Inflammatory macrophage (primary cell): ENCODE data around the gene CFAP251.
"Not testable (repeated sequence)": the region's sequence is repeated elsewhere in the genome, so short reads cannot be mapped to it uniquely, and the experiment has no call there.

ENCODE experiments used
- DNase-seq, 2 donors: peaks; one replicate each; pipeline ENCODE4 v3.0.0-alpha.2; 2020 to 2022

CFAP251 gene

DNA sequence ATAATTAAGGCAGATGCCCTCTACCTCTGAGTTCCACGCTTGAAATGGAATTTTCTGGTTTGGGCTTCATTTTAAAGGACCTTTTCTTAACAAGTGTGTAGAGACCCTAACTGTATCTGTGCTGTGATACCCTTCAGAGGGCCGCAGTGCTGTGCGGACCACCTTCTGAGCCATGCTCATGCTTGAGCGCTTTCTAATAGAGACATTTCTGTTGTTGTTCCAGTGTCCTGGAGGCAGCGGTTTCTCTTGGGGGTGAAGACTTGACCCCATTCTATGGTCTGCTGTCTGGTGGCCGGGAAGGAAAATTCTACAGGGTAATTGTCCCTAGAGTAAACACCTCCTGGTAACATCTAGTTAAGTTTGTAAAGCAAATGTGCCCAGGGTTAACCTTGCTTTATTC is 56.6 kb downstream of the CFAP251 start:
- no peak for DNase-seq

DNA sequence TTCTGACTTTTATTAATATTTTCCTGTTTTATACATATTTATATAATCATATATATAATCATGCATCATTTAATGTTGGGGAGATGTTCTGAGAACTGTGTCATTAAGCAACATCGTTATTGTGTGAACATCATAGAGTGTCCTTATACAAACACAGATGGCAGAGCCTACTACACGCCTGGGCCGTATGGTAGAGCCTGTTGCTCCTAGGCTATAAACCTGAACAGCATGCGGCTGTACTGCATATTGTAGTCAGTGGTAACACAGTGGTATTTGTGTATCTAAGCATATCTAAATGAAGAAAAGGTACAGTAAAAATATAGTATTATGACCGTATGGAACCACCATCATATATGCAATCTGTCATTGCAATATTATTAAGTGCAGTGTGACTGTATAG is 58.6 kb downstream of the CFAP251 start:
- no peak for DNase-seq

- peak; percentile 89 to 95 for DNase-seq
These were observed 61.9 kb downstream of the CFAP251 start for GRCh38 chr12:121980191-121980891.

- no peak for DNase-seq
These were observed 62.5 kb downstream of the CFAP251 start for GRCh38 chr12:121980892-121981272.

DNA sequence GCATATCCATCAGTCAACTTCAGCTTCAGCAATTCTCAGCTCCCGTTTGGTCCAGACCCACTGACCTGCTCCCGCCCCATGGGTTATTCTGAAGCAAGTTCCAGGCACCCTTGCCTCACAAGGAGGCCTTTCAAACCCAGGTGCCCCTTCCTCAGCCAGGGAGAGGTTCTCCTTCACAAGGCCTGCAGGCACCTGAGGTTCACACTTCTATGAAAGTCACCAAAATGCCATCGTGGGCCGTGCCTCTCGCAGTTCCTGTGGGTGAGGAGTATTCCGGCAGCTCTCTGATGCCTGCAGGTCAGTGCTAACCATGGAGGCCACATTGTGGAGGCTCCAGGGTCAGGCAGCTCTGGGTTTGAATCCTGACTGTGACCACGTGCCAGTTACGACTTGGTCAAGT is 63.1 kb downstream of the CFAP251 start:
- DNase-seq, result no peak

GRCh38 chr12:121982950-121983349 is 64.6 kb downstream of the CFAP251 start:
- DNase-seq, result no peak

GRCh38 chr12:121983536-121984210 is 65.3 kb downstream of the CFAP251 start:
- peak; percentile 31 to 49 for DNase-seq

DNA sequence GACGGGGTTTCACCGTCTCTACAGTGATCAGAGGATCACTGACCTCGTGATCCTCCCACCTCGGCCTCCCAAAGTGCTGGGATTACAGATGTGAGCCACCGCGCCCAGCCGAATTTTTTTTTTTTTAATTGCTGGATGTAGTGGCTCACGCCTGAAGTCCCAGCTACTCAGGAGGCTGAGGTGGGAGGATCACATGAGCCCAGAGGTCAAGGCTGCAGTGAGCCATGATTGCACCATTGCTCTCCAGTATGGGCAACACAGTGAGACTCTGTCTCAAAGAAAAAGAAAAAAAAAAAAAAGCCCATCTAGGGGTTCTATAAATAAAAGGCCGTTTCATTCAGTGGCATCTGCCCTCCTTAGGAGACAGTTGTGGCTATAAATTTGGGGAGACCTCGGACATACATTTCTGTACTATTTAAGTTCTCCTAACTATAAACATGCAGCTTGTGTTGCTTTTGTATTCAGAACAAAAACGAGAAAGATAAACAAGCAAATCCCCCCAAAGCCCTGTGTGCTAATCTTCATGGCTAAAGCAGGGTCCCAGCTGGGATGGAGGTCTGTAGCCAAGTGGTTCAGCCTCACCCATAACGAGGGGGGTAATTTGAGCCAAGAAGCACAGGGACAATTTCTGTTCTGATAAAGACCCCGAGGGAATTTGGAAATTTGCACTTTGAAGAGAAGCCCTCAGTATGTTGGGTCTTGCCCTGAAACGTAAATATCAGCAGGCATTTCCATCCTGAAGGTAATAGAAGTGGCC is 68.3 kb downstream of the CFAP251 start:
- peak in 1 of 2 donors; percentile 54 for DNase-seq

- DNase-seq, result not testable (repeated sequence)
These were observed 70.1 kb downstream of the CFAP251 start for GRCh38 chr12:121988519-121988918.

DNA sequence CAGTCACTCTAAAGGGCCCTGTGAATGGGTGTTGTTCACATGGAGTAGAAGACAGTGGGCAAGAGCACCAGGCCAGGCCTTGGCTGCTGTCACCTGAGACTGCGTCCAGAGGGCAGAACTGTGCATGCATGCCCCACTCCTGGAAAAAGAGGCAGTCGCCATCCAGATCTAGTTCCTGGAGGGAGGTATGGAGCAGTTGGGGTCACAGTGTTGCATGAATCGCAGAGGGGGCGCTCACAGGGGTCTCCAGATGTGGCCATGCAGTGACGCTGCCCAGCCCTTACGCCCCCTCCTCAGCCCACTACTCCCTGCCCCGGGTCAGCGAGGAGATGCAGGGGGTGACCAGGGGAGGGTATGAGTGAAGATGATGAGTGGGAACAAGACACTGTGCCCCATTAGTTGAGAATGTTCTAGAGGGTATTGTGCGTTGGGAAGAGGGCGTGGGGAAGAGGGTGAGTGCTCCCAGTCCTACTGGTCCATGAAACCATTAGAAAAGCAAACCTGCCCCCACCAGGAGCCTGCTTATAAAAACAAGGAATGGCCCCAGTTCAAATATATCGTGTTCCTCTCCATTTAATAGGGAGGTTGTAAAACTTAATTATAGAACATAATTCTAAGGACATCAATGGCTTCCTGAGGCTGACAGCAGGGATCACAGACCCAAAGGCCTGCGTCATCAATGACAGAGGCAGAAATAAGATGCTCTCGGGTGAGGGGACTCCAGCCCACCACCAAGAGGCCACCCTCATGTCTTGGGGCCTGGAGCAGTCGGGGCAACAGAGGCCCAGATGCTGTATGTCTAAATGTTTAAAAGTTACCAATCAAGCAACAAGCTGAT is 71.1 kb downstream of the CFAP251 start:
- DNase-seq, result no peak

DNA sequence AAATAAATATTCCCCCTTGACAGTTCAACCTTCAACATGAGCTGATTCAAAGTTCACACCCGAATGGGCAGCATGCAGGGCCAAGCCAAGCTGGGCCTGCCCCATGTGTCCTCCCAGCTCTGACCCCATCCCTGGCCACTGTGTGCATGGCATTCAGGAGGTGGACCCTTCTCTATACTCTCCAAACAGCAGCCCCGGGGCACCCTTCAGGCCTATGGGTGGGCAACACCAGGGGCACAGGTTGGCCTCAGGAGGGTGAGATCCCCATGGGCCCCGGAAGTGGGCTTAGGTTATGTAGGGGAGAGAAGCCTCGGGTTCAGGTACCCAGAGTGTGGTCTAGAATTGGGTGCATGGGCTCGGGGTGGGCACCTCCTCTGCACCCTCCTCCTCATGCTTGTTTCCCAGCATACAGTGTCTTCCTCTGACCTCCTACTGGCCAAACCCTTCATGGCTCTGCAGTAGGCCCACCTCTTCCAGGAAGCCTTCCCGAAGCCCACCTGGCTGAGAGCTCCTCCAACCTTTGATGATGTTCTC is 71.8 kb downstream of the CFAP251 start:
- no peak for DNase-seq

DNA sequence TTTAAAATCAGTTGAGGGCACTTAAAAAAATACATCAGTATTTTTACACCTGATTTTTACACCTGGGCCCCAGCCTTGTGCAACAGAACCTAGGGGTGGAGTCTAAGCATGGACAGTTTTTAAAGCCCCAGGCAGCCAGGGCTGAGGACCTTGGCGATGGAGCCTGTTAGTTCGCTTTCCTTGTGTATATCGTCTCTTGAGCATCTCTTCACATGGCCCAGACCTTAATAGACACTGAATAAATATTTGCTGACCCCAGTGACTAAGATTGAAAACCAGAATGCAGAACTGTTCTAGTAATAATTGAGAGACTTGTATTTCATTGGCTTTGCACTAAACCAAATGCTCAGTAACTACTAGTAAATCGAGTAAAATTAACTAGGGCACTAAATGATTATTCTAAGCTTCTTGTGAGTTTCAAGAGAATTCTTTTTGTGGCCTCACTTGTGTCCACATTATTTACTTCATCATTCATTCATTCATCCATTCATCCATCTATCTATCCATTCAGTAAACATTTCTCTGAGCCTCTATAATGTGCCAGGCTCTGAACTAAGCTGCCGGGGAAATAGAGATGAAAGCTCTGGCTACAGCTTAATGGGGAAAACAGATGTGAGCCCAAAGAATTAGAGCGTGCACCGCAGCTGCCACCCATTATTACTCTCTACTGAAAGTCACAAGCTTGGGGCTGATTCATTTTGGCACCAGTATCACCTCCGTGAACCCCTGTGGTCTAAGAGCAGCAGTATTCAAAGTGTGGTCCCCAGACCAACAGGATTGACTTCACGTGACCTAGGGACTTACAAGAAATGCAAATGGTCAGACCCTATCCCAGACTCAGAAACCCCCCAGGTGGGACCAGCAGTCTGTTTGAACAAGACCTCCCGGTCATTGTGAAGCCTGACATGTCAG is 72.6 kb downstream of the CFAP251 start:
- DNase-seq, result no peak

GRCh38 chr12:121992059-121992879 is 73.9 kb downstream of the CFAP251 start:
- peak; percentile 89 to 94 for DNase-seq

DNA sequence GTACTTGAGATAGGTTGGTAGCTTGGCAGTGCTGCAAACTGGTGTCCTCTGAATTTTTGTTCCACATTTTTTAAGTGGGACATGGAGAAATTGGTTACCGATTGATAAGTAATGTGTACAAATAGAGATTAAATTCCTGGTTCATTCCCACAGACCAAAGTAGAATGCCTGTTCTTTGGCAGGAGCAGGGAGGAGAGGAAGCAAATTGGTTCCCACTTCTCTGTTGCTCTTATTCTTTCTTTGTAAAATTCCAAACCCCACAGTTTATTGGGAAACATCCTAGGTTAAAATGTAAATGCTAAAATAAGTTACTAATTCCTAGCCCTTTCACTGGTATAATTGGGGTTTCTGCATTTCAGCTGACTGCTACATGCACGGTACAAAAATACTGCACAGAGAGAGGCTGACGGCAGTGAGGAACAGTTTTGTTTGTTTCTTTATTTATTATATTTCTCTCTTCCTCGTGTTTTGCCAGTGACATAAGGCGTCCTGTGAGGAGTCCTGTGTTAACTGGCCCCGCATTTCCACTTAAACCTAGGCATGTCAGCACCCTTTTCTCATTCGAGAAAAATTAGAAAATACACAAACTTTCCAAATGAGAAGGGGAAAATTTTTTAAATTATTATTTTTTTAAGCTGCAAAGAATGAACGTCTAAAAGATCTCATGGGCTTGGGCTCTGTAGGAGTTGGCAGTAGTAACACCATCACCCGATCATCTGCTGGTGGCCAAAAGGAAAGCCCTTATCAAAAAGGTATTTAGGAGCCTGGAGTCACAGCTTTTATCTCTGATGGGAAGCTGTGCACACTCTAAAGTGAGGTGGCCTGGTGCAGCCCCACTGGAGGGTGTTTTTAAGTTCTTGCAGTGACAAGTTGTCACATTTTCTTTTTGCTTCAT is 77.9 kb downstream of the CFAP251 start:
- DNase-seq, result no peak

- DNase-seq, result no peak
These were observed 78.7 kb downstream of the CFAP251 start for GRCh38 chr12:121996945-121997612.

- DNase-seq, result no peak
These were observed 83.2 kb downstream of the CFAP251 start for GRCh38 chr12:122001466-122002209.

- DNase-seq, result no peak
These were observed 85.5 kb downstream of the CFAP251 start for GRCh38 chr12:122003651-122004611.
